HCT116 (cell line): ENCODE data around the gene SPOCK3. TPM values are rescaled to one million over a fixed set of nuclear protein-coding genes. Genes with fewer than 3 reads are reported as not detected.

Experiments
- ATAC-seq: fragments of 200-7000 bp; cut with Tn5 transposase; 2 replicates; pipeline ENCODE4 v1.9.1; 2020; ENCODE audit warnings: mild to moderate bottlenecking, moderate library complexity
- BruUV-seq: library from RNA; stranded (reverse); fragments of 400-500 nt; replicated peaks from 2 replicates; lab custom pipeline; 2021; lab: Mats Ljungman, UMichigan
- CTCF ChIA-PET: fragments of 300-600 bp; sonication (Branson Sonifier 250); formaldehyde crosslinking; loops from one replicate; lab custom pipeline; 2021; ENCODE audit warnings: antibody characterized with exemption; lab: Charles Lee
- POLR2A ChIA-PET: fragments of 300-600, 350-600 bp; sonication (Branson Sonifier 250); formaldehyde crosslinking; loops from one replicate; lab custom pipeline; 2021; ENCODE audit warnings: antibody characterized with exemption; lab: Charles Lee
- RAD21 ChIA-PET, 2 experiments: fragments of 300-600 bp; sonication (Branson Sonifier 250); formaldehyde crosslinking; loops; one replicate each; lab custom pipeline; 2023; ENCODE audit warnings: low total read pairs in 2 of 2; ENCODE audit not compliant: uncharacterized antibody in 2 of 2, unreplicated experiment in 2 of 2, low non-redundant PET in 1 of 2; lab: Charles Lee
- DNase-seq: peaks from one replicate; pipeline ENCODE4 v3.0.0-alpha.2; 2010; ENCODE audit warnings: low read depth, low spot score
- H2AFZ ChIP-seq: fragments of 200-600 bp; shearing (Covaris generic), sonication (generic); 2 replicates; pipeline ENCODE4 v1.6.1; 2017; ENCODE audit warnings: low read depth, mixed run types, mixed read lengths, antibody characterized with exemption, low read length; ENCODE audit not compliant: poor library complexity, severe bottlenecking
- H3K27ac ChIP-seq: 2 replicates; pipeline ENCODE4 v1.5.1; 2012; ENCODE audit warnings: low read depth, low read length
- H3K27me3 ChIP-seq: fragments of 200-600 bp; sonication (generic); 2 replicates; pipeline ENCODE4 v1.6.1; 2016; ENCODE audit warnings: mixed run types, low read length, mixed read lengths; ENCODE audit not compliant: insufficient read depth
- H3K36me3 ChIP-seq, 2 experiments: fragments of 200-500 bp in 1 of 2; fragments of 200-600 bp in 1 of 2; sonication (Bioruptor generic) in 1 of 2; sonication (generic) in 1 of 2; 2 replicates each; pipeline versions ENCODE4 v1.5.1 to v1.6.1; 2014 to 2016; ENCODE audit warnings: low read length in 2 of 2, inconsistent platforms in 1 of 2, mixed read lengths in 1 of 2, mixed run types in 1 of 2; ENCODE audit not compliant: insufficient read depth in 2 of 2, control insufficient read depth in 1 of 2
- H3K4me1 ChIP-seq, 2 experiments: fragments of 200-600 bp in 1 of 2; sonication (generic) in 1 of 2; 2 replicates each; pipeline versions ENCODE4 v1.5.1 to v1.6.1; 2012 to 2017; ENCODE audit warnings: low read length in 2 of 2, inconsistent platforms in 1 of 2, mild to moderate bottlenecking in 1 of 2, mixed read lengths in 1 of 2, mixed run types in 1 of 2, moderate library complexity in 1 of 2; ENCODE audit not compliant: insufficient read depth in 2 of 2, control insufficient read depth in 1 of 2
- H3K4me2 ChIP-seq: fragments of 200-600 bp; sonication (generic); 2 replicates; pipeline ENCODE4 v1.6.1; 2017; ENCODE audit warnings: mixed run types, low read length, mixed read lengths
- H3K4me3 ChIP-seq, 2 experiments: fragments of 200-600 bp in 1 of 2; sonication (generic) in 1 of 2; replicated peaks in 1 of 2; 2 replicates each; pipeline ENCODE4 v1.5.1; 2011 to 2016; ENCODE audit warnings: low read length in 2 of 2, control low read depth in 1 of 2, low read depth in 1 of 2, mild to moderate bottlenecking in 1 of 2, mixed read lengths in 1 of 2, mixed run types in 1 of 2
- H3K79me2 ChIP-seq: fragments of 200-600 bp; sonication (generic); 2 replicates; pipeline ENCODE4 v1.6.1; 2017; ENCODE audit warnings: mild to moderate bottlenecking, mixed run types, low read length, moderate library complexity, mixed read lengths; ENCODE audit not compliant: insufficient read depth
- H3K9ac ChIP-seq: fragments of 200-600 bp; sonication (generic); 2 replicates; pipeline ENCODE4 v1.6.1; 2016; ENCODE audit warnings: low read length, mixed read lengths
- H3K9me2 ChIP-seq: fragments of 200-600 bp; sonication (generic), shearing (Covaris generic); 2 replicates; pipeline ENCODE4 v1.6.1; 2017; ENCODE audit warnings: mixed run types, mild to moderate bottlenecking, moderate library complexity; ENCODE audit not compliant: insufficient read depth
- H3K9me3 ChIP-seq, 2 experiments: fragments of 200-500 bp in 1 of 2; fragments of 200-600 bp in 1 of 2; sonication (Bioruptor generic) in 1 of 2; sonication (generic) in 1 of 2; 2 replicates each; pipeline ENCODE4 v1.6.1; 2014 to 2017; ENCODE audit warnings: low read length in 2 of 2, mixed read lengths in 2 of 2, inconsistent platforms in 1 of 2, low read depth in 1 of 2, mild to moderate bottlenecking in 1 of 2, mixed run types in 1 of 2, moderate library complexity in 1 of 2; ENCODE audit not compliant: control insufficient read depth in 1 of 2, insufficient read depth in 1 of 2
- H4K20me1 ChIP-seq: fragments of 200-600 bp; sonication (generic), shearing (Covaris generic); 2 replicates; pipeline ENCODE4 v1.6.1; 2017; ENCODE audit warnings: mixed run types, mild to moderate bottlenecking, moderate library complexity; ENCODE audit not compliant: insufficient read depth
- CBX3 ChIP-seq: IDR thresholded peaks from 2 replicates; pipeline ENCODE4 v1.6.1; 2012; ENCODE audit warnings: low read depth
- CEBPB ChIP-seq: IDR thresholded peaks from 2 replicates; pipeline ENCODE4 v1.6.1; 2012; ENCODE audit warnings: low read depth
- EGR1 ChIP-seq: IDR thresholded peaks from 2 replicates; pipeline ENCODE4 v1.6.1; 2012; ENCODE audit warnings: low read depth
- EZH2 ChIP-seq: fragments of 200-600 bp; sonication (generic); IDR thresholded peaks from 2 replicates; pipeline ENCODE4 v1.6.1; 2017; ENCODE audit warnings: antibody characterized with exemption, mixed run types
- POLR2A ChIP-seq: IDR thresholded peaks from 2 replicates; pipeline ENCODE4 v1.7.0; 2011; ENCODE audit warnings: borderline replicate concordance; ENCODE audit not compliant: insufficient read depth, insufficient read length; ENCODE audit errors: extremely low read depth
- POLR2AphosphoS5 ChIP-seq: IDR thresholded peaks from 2 replicates; pipeline ENCODE4 v1.6.1; 2011; ENCODE audit warnings: mild to moderate bottlenecking, low read depth, low read length, moderate library complexity
- RAD21 ChIP-seq: IDR thresholded peaks from 2 replicates; pipeline ENCODE4 v1.6.1; 2012; ENCODE audit warnings: low read depth, mild to moderate bottlenecking
- SIN3A ChIP-seq: IDR thresholded peaks from 2 replicates; pipeline ENCODE4 v1.6.1; 2012; ENCODE audit warnings: low read depth
- SP1 ChIP-seq: IDR thresholded peaks from 2 replicates; pipeline ENCODE4 v1.6.1; 2012; ENCODE audit warnings: low read depth
- SRF ChIP-seq: IDR thresholded peaks from 2 replicates; pipeline ENCODE4 v1.6.1; 2012; ENCODE audit warnings: low read depth
- TCF7L2 ChIP-seq: IDR thresholded peaks from 2 replicates; pipeline ENCODE4 v1.7.0; 2011; ENCODE audit warnings: borderline replicate concordance, inconsistent platforms; ENCODE audit not compliant: insufficient read depth, insufficient read length; ENCODE audit errors: extremely low read depth
- YY1 ChIP-seq: IDR thresholded peaks from 2 replicates; pipeline ENCODE4 v1.6.1; 2011; ENCODE audit warnings: low read length, low read depth, moderate library complexity, mild to moderate bottlenecking; ENCODE audit not compliant: insufficient replicate concordance; ENCODE audit errors: extremely low read depth
- ZNF274 ChIP-seq: fragments of 200-500 bp; sonication (Bioruptor generic); IDR thresholded peaks from 2 replicates; pipeline ENCODE4 v1.6.1; 2014; ENCODE audit warnings: mild to moderate bottlenecking, low read depth, low read length, inconsistent platforms
- intact Hi-C: fragments of 100-400 bp; cut with micrococcal nuclease; formaldehyde crosslinking; loops from 2 replicates; pipeline ENCODE4 v1.10.0; 2022
- total RNA-seq: library from RNA; stranded (reverse); gene quantifications from one replicate; pipeline ENCODE4 v1.2.1, GENCODE V29; 2021; ENCODE audit not compliant: unreplicated experiment
- TF ChIP-seq, protein P1 (sequence below): IDR thresholded peaks from 2 replicates; pipeline ENCODE4 v1.6.1; 2012; ENCODE audit warnings: low read depth
- TF ChIP-seq, protein P2 (sequence below): IDR thresholded peaks from 2 replicates; pipeline ENCODE4 v1.6.1; 2011; ENCODE audit warnings: mild to moderate bottlenecking, low read length, moderate library complexity; ENCODE audit not compliant: insufficient replicate concordance; ENCODE audit errors: extremely low read depth
- TF ChIP-seq, protein P3 (sequence below): IDR thresholded peaks from 2 replicates; pipeline ENCODE4 v1.6.1; 2012

SPOCK3 gene
- total RNA-seq, 1 experiment from 2014 or later: 1.7 TPM

DNA sequence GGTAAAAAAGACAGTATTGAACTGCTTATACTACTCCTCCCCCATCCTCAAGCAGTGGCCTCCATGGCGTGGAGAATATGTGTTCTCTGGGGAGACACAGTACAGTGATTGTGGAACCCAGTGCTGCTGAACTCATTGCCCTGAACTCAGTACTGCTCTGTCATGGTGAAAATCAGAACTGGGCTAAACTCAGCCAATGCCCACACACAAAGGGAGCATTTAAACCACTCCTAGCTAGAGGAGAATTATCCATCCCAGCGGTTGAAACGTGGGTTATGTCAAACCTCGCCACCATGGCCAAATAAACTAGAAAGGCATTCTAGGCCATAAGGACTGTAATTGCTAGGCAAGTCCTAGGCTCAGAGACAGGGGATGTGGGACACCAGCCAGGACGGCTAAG lies 131.8 kb downstream of the SPOCK3 start:
- H3K4me2 ChIP-seq: no peak overlapping the region
- H4K20me1 ChIP-seq: no peaks in the 10 kb centered on the region
- no peaks in the 10 kb centered on the region for H3K79me2 ChIP-seq
- ChIA-PET RAD21 (no interaction called here), POLR2A (no interaction called here), CTCF (no interaction called here)
- no peak overlapping the region for H2AFZ ChIP-seq
- DNase-seq (no peak), ATAC-seq (no peak)
- H3K9ac ChIP-seq: no peak overlapping the region
- H3K4me1 ChIP-seq: no peaks in the 10 kb centered on the region
- H3K9me3 ChIP-seq: no peaks in the 10 kb centered on the region; a peak in 1 of 4 replicates
- H3K27ac ChIP-seq: no peak overlapping the region
- no peaks in the 10 kb centered on the region for H3K9me2 ChIP-seq
- no TSS peak for BruUV-seq
- TF ChIP-seq EGR1 (no peak), TCF7L2 (no peak), CBX3 (no peak), SP1 (no peak), CEBPB (no peak), RAD21 (no peak), ZNF274 (no peak), YY1 (no peak), POLR2AphosphoS5 (no peak), SIN3A (no peak), POLR2A (no peak), EZH2 (no peak), SRF (no peak)
- TF ChIP-seq, protein P1, sequence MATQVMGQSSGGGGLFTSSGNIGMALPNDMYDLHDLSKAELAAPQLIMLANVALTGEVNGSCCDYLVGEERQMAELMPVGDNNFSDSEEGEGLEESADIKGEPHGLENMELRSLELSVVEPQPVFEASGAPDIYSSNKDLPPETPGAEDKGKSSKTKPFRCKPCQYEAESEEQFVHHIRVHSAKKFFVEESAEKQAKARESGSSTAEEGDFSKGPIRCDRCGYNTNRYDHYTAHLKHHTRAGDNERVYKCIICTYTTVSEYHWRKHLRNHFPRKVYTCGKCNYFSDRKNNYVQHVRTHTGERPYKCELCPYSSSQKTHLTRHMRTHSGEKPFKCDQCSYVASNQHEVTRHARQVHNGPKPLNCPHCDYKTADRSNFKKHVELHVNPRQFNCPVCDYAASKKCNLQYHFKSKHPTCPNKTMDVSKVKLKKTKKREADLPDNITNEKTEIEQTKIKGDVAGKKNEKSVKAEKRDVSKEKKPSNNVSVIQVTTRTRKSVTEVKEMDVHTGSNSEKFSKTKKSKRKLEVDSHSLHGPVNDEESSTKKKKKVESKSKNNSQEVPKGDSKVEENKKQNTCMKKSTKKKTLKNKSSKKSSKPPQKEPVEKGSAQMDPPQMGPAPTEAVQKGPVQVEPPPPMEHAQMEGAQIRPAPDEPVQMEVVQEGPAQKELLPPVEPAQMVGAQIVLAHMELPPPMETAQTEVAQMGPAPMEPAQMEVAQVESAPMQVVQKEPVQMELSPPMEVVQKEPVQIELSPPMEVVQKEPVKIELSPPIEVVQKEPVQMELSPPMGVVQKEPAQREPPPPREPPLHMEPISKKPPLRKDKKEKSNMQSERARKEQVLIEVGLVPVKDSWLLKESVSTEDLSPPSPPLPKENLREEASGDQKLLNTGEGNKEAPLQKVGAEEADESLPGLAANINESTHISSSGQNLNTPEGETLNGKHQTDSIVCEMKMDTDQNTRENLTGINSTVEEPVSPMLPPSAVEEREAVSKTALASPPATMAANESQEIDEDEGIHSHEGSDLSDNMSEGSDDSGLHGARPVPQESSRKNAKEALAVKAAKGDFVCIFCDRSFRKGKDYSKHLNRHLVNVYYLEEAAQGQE: no peak
- TF ChIP-seq, protein P2, sequence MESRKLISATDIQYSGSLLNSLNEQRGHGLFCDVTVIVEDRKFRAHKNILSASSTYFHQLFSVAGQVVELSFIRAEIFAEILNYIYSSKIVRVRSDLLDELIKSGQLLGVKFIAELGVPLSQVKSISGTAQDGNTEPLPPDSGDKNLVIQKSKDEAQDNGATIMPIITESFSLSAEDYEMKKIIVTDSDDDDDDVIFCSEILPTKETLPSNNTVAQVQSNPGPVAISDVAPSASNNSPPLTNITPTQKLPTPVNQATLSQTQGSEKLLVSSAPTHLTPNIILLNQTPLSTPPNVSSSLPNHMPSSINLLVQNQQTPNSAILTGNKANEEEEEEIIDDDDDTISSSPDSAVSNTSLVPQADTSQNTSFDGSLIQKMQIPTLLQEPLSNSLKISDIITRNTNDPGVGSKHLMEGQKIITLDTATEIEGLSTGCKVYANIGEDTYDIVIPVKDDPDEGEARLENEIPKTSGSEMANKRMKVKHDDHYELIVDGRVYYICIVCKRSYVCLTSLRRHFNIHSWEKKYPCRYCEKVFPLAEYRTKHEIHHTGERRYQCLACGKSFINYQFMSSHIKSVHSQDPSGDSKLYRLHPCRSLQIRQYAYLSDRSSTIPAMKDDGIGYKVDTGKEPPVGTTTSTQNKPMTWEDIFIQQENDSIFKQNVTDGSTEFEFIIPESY: no peak
- TF ChIP-seq, protein P3, sequence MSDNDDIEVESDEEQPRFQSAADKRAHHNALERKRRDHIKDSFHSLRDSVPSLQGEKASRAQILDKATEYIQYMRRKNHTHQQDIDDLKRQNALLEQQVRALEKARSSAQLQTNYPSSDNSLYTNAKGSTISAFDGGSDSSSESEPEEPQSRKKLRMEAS: no peak
- no peaks in the 10 kb centered on the region for H3K36me3 ChIP-seq
- H3K4me3 ChIP-seq: no peak overlapping the region
- intact Hi-C loops: no loop called here
- H3K27me3 ChIP-seq: no peaks in the 10 kb centered on the region
